ENCODE measurements around the gene KIF23.

DNA sequence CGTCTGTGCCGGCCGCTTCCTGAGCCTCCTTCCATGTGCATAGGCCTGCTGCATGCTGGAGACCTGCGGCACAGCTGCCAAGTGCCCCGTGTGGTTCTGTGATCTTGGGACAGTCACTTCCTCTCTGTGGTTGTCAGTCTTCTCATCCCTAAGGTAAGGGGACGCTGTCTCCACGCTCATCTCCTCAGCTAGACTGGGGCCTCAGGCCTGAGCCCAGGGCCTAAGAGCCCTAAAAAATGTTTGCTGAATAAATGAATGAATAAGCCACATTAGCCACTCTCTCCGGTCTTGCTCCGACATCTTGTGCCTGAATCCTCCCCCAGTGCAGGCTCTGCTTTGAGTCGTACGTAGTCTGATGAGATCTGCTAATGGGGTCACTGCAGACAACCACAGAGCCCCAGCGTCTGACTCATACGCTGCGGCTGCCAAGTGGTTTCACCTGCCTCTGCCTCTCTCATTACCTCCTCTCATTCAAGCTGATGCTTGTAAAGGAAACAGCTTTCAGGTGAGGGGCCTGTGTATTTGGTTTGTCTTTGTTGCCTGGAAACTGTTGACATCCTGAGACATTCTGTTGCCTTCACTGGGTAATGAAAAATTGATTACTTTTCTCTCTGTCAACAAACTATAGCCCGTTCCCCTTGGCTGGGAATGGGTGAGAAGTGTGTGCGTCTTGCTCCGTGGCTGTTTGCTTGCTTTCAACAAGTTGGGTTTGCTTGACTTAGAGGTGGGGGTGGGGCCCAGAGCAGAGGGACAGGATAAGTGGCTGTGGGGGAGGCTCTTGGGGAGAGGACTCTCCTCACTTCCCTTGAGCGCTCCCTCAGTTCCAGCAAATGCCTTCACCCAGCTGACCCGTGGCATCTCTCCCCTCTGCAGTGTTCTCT, 54.3 kb downstream of the KIF23 start:
- TF ChIP-seq, protein P1, sequence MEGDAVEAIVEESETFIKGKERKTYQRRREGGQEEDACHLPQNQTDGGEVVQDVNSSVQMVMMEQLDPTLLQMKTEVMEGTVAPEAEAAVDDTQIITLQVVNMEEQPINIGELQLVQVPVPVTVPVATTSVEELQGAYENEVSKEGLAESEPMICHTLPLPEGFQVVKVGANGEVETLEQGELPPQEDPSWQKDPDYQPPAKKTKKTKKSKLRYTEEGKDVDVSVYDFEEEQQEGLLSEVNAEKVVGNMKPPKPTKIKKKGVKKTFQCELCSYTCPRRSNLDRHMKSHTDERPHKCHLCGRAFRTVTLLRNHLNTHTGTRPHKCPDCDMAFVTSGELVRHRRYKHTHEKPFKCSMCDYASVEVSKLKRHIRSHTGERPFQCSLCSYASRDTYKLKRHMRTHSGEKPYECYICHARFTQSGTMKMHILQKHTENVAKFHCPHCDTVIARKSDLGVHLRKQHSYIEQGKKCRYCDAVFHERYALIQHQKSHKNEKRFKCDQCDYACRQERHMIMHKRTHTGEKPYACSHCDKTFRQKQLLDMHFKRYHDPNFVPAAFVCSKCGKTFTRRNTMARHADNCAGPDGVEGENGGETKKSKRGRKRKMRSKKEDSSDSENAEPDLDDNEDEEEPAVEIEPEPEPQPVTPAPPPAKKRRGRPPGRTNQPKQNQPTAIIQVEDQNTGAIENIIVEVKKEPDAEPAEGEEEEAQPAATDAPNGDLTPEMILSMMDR (IDR thresholded peaks at IDR 0.05), result no peak
- TF ChIP-seq POLR2A (IDR thresholded peaks at IDR 0.05), result no peak

Measured in lower leg skin (tissue), 3 donors.